Muscle of leg (tissue), 11 donors: Measurements from ENCODE around the gene SCUBE1. TPM values are rescaled to one million over a fixed set of nuclear protein-coding genes. Genes with fewer than 3 reads are reported as not detected.
A peak's percentile ranks its signal among the peaks of the same experiment; 100 is the strongest.

Experiments used
- DNase-seq: peaks from one replicate; pipeline ENCODE4 v3.0.0; 2013
- H3K27ac ChIP-seq: one replicate; pipeline ENCODE4 v1.5.1; 2013; ENCODE audit warnings: mild to moderate bottlenecking, low read length, control low read depth
- H3K27me3 ChIP-seq: one replicate; pipeline ENCODE4 v1.6.1; 2013; ENCODE audit warnings: low read length; ENCODE audit not compliant: control insufficient read depth, insufficient read depth
- H3K36me3 ChIP-seq: one replicate; pipeline ENCODE4 v1.6.1; 2013; ENCODE audit warnings: low read length; ENCODE audit not compliant: control insufficient read depth, insufficient read depth
- H3K4me1 ChIP-seq: one replicate; pipeline ENCODE4 v1.6.1; 2013; ENCODE audit warnings: low read length; ENCODE audit not compliant: control insufficient read depth, insufficient read depth
- H3K4me3 ChIP-seq: one replicate; pipeline ENCODE4 v1.5.1; 2013; ENCODE audit warnings: low read length, control low read depth
- H3K9me3 ChIP-seq: replicated peaks from 2 replicates; pipeline ENCODE4 v1.6.1; 2013; ENCODE audit warnings: low read depth, low read length; ENCODE audit not compliant: control insufficient read depth
- WGBS: methylation state at CpG from one replicate; pipeline ENCODE4 v1.1.5; 2013; ENCODE audit warnings: missing lambda C conversion rate; ENCODE audit not compliant: insufficient coverage; 5-methylcytosine and 5-hydroxymethylcytosine counted together
- polyA plus RNA-seq, 8 donors: library from polyadenylated mRNA; unstranded; fragments of 120-200 nt; gene quantifications; one replicate each; pipeline versions ENCODE4 v1.2.1 to v1.2.3, GENCODE V29; 2013; ENCODE audit warnings: inconsistent platforms in 1 of 8, low replicate concordance in 1 of 8; ENCODE audit not compliant: insufficient read length in 8 of 8, insufficient read depth in 1 of 8
- total RNA-seq: library from RNA; stranded (reverse); fragments of 120-200 nt; gene quantifications from one replicate; pipeline ENCODE4 v1.2.4, GENCODE V29; 2013

SCUBE1 gene
- total and polyA plus RNA-seq, 9 donors = 0.13 to 2.1 (median 0.45) TPM

DNA sequence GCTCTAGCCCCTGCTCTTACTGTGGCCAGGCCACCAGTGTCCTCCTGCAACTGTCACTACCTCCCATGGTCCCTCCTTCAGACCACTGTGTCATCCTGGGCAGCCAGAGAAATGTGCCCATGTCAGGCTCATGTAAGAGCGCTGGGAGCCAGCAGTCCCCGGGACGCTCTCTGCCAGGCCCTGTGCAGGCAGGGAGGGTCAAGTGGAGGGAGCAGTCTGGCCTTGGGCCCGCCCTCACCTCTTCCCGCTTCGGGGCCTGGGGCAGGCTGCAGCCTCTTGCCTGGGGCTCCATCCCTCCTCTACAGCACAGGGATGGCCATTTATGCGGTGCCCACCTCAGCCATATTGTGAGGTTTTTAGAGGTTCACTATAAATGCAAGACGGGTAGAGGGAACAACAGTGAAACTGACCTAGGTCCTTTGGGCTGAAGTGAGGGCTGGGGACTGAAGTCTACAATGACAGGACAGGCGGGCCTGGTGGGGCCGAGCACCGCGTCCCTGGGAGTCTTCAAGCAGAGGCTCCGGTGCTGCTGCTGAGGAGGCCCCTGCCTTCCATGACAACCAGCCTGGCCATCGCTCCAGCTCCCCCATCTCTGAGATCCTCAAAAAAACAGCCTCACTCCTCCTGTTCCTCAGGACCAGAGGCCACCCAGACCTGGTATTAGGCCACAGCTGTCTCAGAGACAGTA is 101.3 kb downstream of the SCUBE1 start:
- no peak overlapping the region for H3K27ac ChIP-seq
- H3K4me1 ChIP-seq = peaks cover 54% of the 10 kb centered on the region
- H3K9me3 ChIP-seq = no peaks in the 10 kb centered on the region
- H3K36me3 ChIP-seq = no peaks in the 10 kb centered on the region
- H3K27me3 ChIP-seq = peaks cover 5% of the 10 kb centered on the region
- no peak overlapping the region for H3K4me3 ChIP-seq
- DNase-seq = no peak
- WGBS = 85% methylated on average over 8 of the region's 14 CpGs

GRCh38 chr22:43241138-43241597 is 102.0 kb downstream of the SCUBE1 start:
- no peak for DNase-seq
- Histone ChIP-seq H3K4me1 (peaks cover 60% of the 10 kb centered on the region), H3K4me3 (no peak overlapping the region), H3K36me3 (no peaks in the 10 kb centered on the region), H3K9me3 (no peaks in the 10 kb centered on the region), H3K27me3 (peaks cover 7% of the 10 kb centered on the region), H3K27ac (no peak overlapping the region)
- 82% methylated on average over 14 of the region's 15 CpGs for WGBS

GRCh38 chr22:43240614-43241013 is 102.6 kb downstream of the SCUBE1 start:
- 83% methylated on average over 2 of the region's 7 CpGs for WGBS
- Histone ChIP-seq H3K9me3 (no peaks in the 10 kb centered on the region), H3K36me3 (no peaks in the 10 kb centered on the region), H3K4me1 (peaks cover 62% of the 10 kb centered on the region), H3K4me3 (no peak overlapping the region), H3K27ac (no peak overlapping the region), H3K27me3 (peaks cover 9% of the 10 kb centered on the region)
- no peak for DNase-seq

DNA sequence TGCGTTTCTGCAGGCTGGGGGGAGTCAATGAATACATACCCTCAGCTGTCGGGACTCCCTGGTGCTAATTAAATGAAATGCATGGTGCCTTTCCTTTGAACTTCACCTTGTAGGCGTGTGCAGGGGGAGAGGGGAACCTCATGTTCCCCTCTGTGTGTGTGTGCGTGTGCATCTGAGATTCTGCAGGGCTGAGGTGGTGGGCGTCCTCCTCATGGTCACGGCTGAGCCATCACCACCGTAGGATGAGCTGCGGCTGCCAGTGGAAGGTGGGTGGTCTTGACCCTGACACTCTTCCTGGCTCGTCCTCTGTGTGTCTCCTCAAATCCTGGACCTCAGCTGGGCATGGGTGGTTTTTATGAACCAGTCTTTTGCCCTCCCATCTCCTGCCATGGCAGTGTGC is 103.2 kb downstream of the SCUBE1 start:
- Histone ChIP-seq H3K27me3 (peaks cover 12% of the 10 kb centered on the region), H3K9me3 (no peaks in the 10 kb centered on the region), H3K27ac (no peak overlapping the region), H3K36me3 (no peaks in the 10 kb centered on the region), H3K4me1 (peaks cover 61% of the 10 kb centered on the region), H3K4me3 (no peak overlapping the region)
- no peak for DNase-seq
- 47% methylated on average over 3 of the region's 9 CpGs for WGBS

DNA sequence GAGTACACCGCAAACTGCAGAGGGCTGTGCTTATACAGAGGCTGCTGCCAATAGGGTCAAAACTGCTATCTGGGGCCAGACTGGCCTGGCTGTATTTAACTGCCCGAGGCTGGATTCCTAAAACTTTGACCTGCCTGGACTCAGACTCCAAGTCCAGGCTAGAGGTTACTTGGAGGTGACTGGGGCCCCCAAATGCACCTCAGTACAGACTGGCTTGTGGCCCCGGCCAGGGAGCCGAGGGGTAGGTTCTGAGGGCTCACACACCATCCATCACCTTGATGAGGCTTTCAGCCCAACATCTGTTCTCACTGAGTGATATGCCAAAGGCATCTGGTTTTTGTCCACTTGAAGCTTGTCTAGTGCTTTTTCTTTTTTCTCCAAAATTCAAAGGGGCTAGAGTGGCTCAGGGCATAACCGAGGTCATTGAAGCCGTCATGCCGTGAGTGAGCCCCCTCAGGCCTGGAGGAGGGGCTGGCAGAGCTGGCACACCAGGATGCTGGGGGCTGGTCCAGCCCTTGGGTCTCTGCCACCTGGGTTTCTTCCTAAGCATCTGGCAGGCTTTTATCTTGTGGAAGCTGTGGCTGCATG is 103.9 kb downstream of the SCUBE1 start:
- H3K36me3 ChIP-seq = no peaks in the 10 kb centered on the region
- 27% methylated on average over 4 of the region's 7 CpGs for WGBS
- H3K9me3 ChIP-seq = no peaks in the 10 kb centered on the region
- H3K27ac ChIP-seq = no peak overlapping the region
- peak; percentile 64 for DNase-seq
- H3K27me3 ChIP-seq = peaks cover 12% of the 10 kb centered on the region
- no peak overlapping the region for H3K4me3 ChIP-seq
- peaks cover 62% of the 10 kb centered on the region for H3K4me1 ChIP-seq

DNA sequence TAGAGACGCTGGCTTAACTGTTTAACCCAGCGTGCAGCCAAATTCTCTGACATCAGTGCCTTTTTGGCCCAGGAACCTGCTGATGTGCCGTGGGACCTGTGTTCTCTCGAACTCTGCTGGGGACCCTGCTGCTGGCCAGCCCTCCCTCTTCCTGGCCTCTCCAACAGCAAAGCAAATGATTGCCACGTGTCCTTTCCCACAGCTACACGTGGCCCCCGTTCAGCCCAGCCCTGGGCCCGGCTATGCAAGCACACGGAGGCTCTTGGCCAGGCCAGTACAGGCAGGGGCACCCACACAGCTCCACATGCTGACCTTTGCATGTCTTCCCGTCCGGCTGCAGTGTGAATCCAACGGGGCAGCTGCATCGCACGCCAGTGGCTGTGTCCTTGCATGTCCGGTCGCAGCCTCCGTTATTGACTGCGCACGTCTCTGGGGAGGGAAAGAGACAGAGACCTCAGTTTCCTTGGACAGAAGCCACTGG is 104.6 kb downstream of the SCUBE1 start:
- peak; percentile 82 for DNase-seq
- peaks cover 60% of the 10 kb centered on the region for H3K4me1 ChIP-seq
- H3K4me3 ChIP-seq = no peak overlapping the region
- no peak overlapping the region for H3K27ac ChIP-seq
- peaks cover 12% of the 10 kb centered on the region for H3K27me3 ChIP-seq
- H3K36me3 ChIP-seq = no peaks in the 10 kb centered on the region
- no peaks in the 10 kb centered on the region for H3K9me3 ChIP-seq
- WGBS = 44% methylated on average over 15 of the region's 19 CpGs

GRCh38 chr22:43237280-43237679 is 105.9 kb downstream of the SCUBE1 start:
- H3K27ac ChIP-seq = no peak overlapping the region
- peaks cover 12% of the 10 kb centered on the region for H3K27me3 ChIP-seq

DNA sequence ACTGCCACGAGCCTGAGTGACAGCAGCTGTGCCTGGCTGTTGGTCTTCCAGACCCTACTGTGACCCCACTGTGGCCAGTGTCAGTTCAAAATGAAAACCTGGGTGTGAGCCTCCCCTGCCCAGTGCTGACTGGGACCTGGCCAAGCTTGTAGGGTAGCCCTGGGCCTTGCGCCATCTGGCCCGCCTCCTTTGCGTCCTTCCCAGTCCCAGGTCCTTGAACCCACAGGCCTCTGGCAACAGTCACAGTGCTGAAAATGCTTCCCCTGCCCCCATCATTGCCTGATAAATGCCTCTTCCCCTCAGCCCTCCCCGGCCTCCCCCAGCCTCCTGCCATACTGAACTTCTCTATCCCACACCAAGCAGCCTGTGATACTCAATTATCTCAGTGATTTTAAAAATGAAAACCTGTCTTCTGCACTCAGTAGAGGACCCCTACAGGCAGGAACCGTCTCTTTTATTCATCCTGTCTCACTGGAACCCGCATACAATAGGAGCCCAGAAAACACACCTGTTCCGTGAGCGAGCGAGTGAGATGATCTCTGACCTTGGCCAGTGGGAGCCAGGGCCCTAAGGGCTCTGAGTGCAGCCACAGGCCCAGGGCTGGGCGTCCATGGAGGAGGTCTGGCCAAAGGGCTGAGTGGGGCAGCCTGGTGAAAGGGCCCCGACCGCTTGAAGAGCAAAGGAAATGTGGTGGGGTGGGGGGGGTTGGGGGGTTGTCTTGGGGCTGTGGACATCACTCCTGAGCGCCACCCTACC is 106.6 kb downstream of the SCUBE1 start:
- Histone ChIP-seq H3K4me1 (peaks cover 50% of the 10 kb centered on the region), H3K4me3 (no peak overlapping the region), H3K9me3 (no peaks in the 10 kb centered on the region), H3K27ac (no peak overlapping the region), H3K36me3 (no peaks in the 10 kb centered on the region), H3K27me3 (peaks cover 14% of the 10 kb centered on the region)
- DNase-seq = no peak
- WGBS = 68% methylated on average over 9 of the region's 14 CpGs

More at GRCh38 chr22:43237280-43237679, 105.9 kb downstream of the SCUBE1 start:
- H3K9me3 ChIP-seq = no peaks in the 10 kb centered on the region
- no peak overlapping the region for H3K4me3 ChIP-seq
- no peaks in the 10 kb centered on the region for H3K36me3 ChIP-seq
- no peak for DNase-seq
- peaks cover 50% of the 10 kb centered on the region for H3K4me1 ChIP-seq
- WGBS = 67% methylated on average over 6 of the region's 9 CpGs

DNA sequence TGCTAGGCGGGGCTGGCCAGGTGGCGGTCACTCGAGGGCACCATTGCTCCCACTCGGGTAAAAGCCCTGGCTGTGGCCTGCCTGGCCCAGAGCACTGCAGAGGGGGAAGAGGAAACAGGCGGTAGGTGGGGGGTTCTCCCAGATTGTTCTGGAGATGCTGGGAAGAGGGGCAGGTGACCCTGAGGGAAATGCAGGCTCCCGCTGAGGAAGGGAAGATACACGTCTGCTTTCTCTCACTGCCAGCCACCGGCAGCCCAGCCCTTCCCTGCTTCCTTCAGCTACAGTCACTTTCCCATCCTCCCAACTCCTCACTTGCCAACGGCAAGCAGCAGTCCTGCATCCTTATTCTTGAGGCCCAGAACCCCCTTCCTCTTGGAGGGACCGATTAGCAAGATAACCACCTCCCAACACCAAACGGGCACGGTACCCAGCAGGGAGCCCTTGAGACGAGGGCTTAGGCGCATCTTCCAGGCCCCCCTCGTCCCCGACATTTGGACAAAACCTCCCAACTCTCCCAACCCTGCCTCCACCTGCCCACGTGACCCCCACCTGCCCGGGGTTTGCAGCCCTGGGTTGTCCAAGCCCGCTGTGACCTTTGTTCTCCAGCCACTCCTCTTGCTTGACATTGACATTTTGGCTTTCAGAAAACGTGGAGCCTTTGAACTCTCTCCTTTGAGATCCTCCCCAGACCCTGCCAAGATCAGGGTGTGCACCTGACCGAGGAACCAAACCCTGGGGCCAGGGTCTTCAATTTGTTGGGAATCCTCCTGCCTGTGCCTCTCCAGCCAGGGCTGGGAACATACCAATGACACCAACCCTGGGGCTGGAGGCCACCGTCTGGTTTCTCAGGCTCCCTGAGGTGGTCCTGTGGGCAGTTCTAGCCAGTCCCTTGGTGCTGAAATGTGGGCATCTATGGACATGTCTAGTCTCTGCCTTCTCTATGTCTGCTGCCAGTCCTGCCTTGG is 107.4 kb downstream of the SCUBE1 start:
- H3K27me3 ChIP-seq = peaks cover 16% of the 10 kb centered on the region
- H3K36me3 ChIP-seq = no peaks in the 10 kb centered on the region
- no peaks in the 10 kb centered on the region for H3K9me3 ChIP-seq
- H3K4me3 ChIP-seq = no peak overlapping the region
- DNase-seq = no peak
- WGBS = 66% methylated on average over 22 of the region's 22 CpGs
- H3K4me1 ChIP-seq = peaks cover 50% of the 10 kb centered on the region
- H3K27ac ChIP-seq = no peak overlapping the region
